Measurements from ENCODE around the gene LRCH2.

Gene LRCH2, protein sequence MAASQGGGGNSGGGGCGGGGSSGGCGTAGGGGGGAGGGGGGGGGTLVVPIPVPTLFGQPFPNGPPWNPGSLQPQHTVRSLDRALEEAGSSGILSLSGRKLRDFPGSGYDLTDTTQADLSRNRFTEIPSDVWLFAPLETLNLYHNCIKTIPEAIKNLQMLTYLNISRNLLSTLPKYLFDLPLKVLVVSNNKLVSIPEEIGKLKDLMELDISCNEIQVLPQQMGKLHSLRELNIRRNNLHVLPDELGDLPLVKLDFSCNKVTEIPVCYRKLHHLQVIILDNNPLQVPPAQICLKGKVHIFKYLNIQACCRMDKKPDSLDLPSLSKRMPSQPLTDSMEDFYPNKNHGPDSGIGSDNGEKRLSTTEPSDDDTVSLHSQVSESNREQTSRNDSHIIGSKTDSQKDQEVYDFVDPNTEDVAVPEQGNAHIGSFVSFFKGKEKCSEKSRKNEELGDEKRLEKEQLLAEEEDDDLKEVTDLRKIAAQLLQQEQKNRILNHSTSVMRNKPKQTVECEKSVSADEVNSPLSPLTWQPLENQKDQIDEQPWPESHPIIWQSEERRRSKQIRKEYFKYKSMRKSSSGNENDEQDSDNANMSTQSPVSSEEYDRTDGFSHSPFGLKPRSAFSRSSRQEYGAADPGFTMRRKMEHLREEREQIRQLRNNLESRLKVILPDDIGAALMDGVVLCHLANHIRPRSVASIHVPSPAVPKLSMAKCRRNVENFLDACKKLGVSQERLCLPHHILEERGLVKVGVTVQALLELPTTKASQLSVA

DNA sequence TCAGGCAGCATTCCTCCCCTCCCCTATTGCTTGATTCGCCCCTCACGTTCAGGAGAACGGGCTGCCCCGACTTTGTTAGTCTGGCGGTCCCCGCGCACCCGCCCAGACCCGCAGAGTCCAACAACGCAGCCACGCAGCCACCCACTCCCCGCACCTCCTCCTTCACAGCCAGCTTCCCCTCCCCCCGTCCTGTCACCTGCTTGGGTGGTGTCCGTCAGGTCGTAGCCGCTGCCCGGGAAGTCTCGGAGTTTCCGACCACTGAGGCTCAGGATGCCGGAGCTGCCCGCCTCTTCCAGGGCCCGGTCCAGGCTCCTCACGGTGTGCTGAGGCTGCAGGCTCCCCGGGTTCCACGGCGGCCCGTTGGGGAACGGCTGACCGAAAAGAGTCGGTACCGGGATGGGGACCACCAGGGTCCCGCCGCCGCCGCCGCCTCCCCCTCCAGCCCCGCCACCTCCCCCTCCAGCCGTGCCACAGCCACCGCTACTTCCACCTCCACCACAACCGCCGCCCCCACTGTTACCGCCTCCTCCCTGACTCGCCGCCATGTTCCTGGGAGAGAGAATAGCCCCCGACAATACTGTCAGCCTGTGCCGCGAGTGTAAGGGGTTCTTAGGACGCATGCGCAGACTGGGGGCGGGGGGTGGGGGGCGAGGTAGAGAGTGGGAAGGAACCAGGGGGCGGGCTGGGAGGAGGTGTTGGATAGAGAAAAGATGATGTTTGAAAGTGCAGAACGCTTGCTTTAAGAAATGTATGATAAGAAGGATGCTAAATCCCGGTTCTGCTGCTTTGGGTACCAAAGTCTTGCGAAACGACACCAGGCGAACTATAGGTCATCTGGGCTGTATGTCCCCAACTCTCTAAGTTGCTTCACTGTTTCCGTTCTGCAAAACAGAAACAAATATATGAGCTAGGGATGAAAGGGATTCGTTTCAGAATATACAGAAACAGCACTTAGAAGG is at the start of gene LRCH2:
Gene LRCH2 (minus strand): TSS at position 600 of the 959 bp plus-strand sequence. CDS start 55 bp downstream, at position 545.
- H4K20me1 ChIP-seq (ENCODE audit: insufficient read depth, low read length) = no peaks in the 10 kb centered on the region
- H3F3A ChIP-seq (ENCODE audit: insufficient read depth, low read length) = no peaks in the 10 kb centered on the region
- no peaks in the 10 kb centered on the region for H3K9me2 ChIP-seq (ENCODE audit: low read depth, low read length)
- H2AFZ ChIP-seq (ENCODE audit: low read length) = no peak within 1 kb of the TSS
- no peak within 1 kb of the TSS for H3K27ac ChIP-seq (ENCODE audit: low read depth, low read length, poor library complexity, severe bottlenecking)
- H3K4me1 ChIP-seq (ENCODE audit: insufficient read depth, low read length, severe bottlenecking) = no peaks in the 10 kb centered on the region
- H3K79me2 ChIP-seq (ENCODE audit: insufficient read depth, low read length) = no peaks in the 10 kb centered on the region
- TF ChIP-seq, protein P1, sequence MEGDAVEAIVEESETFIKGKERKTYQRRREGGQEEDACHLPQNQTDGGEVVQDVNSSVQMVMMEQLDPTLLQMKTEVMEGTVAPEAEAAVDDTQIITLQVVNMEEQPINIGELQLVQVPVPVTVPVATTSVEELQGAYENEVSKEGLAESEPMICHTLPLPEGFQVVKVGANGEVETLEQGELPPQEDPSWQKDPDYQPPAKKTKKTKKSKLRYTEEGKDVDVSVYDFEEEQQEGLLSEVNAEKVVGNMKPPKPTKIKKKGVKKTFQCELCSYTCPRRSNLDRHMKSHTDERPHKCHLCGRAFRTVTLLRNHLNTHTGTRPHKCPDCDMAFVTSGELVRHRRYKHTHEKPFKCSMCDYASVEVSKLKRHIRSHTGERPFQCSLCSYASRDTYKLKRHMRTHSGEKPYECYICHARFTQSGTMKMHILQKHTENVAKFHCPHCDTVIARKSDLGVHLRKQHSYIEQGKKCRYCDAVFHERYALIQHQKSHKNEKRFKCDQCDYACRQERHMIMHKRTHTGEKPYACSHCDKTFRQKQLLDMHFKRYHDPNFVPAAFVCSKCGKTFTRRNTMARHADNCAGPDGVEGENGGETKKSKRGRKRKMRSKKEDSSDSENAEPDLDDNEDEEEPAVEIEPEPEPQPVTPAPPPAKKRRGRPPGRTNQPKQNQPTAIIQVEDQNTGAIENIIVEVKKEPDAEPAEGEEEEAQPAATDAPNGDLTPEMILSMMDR (IDR thresholded peaks at IDR 0.05; ENCODE audit: low read length) = no peak
- TF ChIP-seq EZH2 (IDR thresholded peaks at IDR 0.05; ENCODE audit: borderline replicate concordance, low read length) = no peak
- no peak within 1 kb of the TSS for H3K9ac ChIP-seq (ENCODE audit: low read length)
- no peaks in the 10 kb centered on the region for H3K36me3 ChIP-seq (ENCODE audit: insufficient read depth, low read length)
- no peak within 1 kb of the TSS for H3K4me2 ChIP-seq (ENCODE audit: low read length)
- H3K27me3 ChIP-seq (ENCODE audit: insufficient read depth, low read length) = no peaks in the 10 kb centered on the region
- H3K4me3 ChIP-seq (ENCODE audit: low read depth, low read length, poor library complexity, severe bottlenecking) = no peak within 1 kb of the TSS
- H3K9me3 ChIP-seq (ENCODE audit: low read length) = no peaks in the 10 kb centered on the region

DNA sequence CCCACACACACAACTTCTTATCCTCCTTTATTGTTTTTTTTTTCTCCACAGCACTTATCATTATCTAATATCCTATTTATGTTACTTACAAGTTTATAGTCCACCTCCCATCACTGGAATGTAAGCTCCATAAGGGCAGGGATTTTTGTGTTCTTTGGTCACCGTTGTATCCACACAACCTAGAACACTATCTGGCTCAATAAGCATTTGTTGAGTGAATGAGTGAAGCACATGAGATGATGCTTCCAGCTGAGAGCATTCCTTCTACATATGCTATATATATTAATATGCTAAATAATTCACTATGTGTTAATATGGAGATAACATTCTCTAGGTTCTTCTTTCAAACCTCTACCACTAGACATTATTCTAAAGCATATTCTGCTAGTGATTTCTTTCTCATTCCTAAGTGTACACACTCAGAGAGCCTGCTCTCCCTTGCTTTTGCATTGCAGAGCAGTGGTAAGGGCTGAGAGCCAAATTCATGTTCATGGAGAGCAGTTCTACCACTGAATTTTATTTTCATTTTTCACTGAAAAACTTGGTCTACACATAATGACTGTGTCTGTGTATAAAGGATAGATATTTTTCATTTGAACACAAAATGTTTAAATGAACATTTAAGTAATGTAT is 35.3 kb upstream of the LRCH2 start:
- H3K4me2 ChIP-seq (ENCODE audit: low read length) = no peak overlapping the region
- H3K9me3 ChIP-seq (ENCODE audit: low read length) = no peaks in the 10 kb centered on the region
- no peaks in the 10 kb centered on the region for H3K27me3 ChIP-seq (ENCODE audit: insufficient read depth, low read length)
- no peak overlapping the region for H3K4me3 ChIP-seq (ENCODE audit: low read depth, low read length, poor library complexity, severe bottlenecking)
- H3K9ac ChIP-seq (ENCODE audit: low read length) = no peak overlapping the region
- H3F3A ChIP-seq (ENCODE audit: insufficient read depth, low read length) = no peaks in the 10 kb centered on the region
- H3K79me2 ChIP-seq (ENCODE audit: insufficient read depth, low read length) = no peaks in the 10 kb centered on the region
- H3K4me1 ChIP-seq (ENCODE audit: insufficient read depth, low read length, severe bottlenecking) = no peaks in the 10 kb centered on the region
- no peaks in the 10 kb centered on the region for H4K20me1 ChIP-seq (ENCODE audit: insufficient read depth, low read length)
- no peak overlapping the region for H3K27ac ChIP-seq (ENCODE audit: low read depth, low read length, poor library complexity, severe bottlenecking)
- TF ChIP-seq, protein P1 (IDR thresholded peaks at IDR 0.05; ENCODE audit: low read length) = no peak
- no peak for TF ChIP-seq EZH2 (IDR thresholded peaks at IDR 0.05; ENCODE audit: borderline replicate concordance, low read length)
- no peaks in the 10 kb centered on the region for H3K36me3 ChIP-seq (ENCODE audit: insufficient read depth, low read length)
- no peaks in the 10 kb centered on the region for H3K9me2 ChIP-seq (ENCODE audit: low read depth, low read length)
- H2AFZ ChIP-seq (ENCODE audit: low read length) = no peak overlapping the region

DNA sequence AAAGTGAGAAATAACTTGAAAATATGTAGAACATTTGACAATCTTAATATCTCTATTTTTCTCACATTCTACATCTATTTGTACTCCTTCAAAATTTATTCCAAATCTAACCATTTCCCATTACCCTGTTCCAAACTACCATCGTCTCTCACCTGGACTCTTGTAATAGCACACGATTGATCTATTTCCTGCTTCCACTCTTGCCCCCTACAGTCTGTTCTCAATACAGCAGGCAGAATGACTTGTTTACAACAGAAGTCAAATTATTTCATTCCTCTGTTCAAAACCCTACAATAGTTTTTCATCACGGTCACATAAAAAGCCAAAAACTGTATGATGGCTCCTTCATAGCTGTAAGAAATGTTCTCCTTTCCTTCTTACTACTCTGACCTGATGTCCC is 34.5 kb upstream of the LRCH2 start:
- Histone ChIP-seq H3K4me3 (ENCODE audit: low read depth, low read length, poor library complexity, severe bottlenecking) (no peak overlapping the region), H3K9me3 (ENCODE audit: low read length) (no peaks in the 10 kb centered on the region), H3K9ac (ENCODE audit: low read length) (no peak overlapping the region), H3F3A (ENCODE audit: insufficient read depth, low read length) (no peaks in the 10 kb centered on the region), H3K27me3 (ENCODE audit: insufficient read depth, low read length) (no peaks in the 10 kb centered on the region), H3K79me2 (ENCODE audit: insufficient read depth, low read length) (no peaks in the 10 kb centered on the region), H4K20me1 (ENCODE audit: insufficient read depth, low read length) (no peaks in the 10 kb centered on the region), H3K4me1 (ENCODE audit: insufficient read depth, low read length, severe bottlenecking) (no peaks in the 10 kb centered on the region), H3K36me3 (ENCODE audit: insufficient read depth, low read length) (no peaks in the 10 kb centered on the region), H3K4me2 (ENCODE audit: low read length) (no peak overlapping the region), H2AFZ (ENCODE audit: low read length) (no peak overlapping the region), H3K27ac (ENCODE audit: low read depth, low read length, poor library complexity, severe bottlenecking) (no peak overlapping the region), H3K9me2 (ENCODE audit: low read depth, low read length) (no peaks in the 10 kb centered on the region)
- no peak for TF ChIP-seq EZH2 (IDR thresholded peaks at IDR 0.05; ENCODE audit: borderline replicate concordance, low read length)
- TF ChIP-seq, protein P1 (IDR thresholded peaks at IDR 0.05; ENCODE audit: low read length) = peak; percentile 21; the same call in 1 of the 2 replicates
